ENCODE results near the gene P3H1. TPM values are rescaled to one million over a fixed set of nuclear protein-coding genes. Genes with fewer than 3 reads are reported as not detected.

P3H1 gene, protein sequence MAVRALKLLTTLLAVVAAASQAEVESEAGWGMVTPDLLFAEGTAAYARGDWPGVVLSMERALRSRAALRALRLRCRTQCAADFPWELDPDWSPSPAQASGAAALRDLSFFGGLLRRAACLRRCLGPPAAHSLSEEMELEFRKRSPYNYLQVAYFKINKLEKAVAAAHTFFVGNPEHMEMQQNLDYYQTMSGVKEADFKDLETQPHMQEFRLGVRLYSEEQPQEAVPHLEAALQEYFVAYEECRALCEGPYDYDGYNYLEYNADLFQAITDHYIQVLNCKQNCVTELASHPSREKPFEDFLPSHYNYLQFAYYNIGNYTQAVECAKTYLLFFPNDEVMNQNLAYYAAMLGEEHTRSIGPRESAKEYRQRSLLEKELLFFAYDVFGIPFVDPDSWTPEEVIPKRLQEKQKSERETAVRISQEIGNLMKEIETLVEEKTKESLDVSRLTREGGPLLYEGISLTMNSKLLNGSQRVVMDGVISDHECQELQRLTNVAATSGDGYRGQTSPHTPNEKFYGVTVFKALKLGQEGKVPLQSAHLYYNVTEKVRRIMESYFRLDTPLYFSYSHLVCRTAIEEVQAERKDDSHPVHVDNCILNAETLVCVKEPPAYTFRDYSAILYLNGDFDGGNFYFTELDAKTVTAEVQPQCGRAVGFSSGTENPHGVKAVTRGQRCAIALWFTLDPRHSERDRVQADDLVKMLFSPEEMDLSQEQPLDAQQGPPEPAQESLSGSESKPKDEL
- total RNA-seq (2021; ENCODE audit: unreplicated experiment) (84.8 TPM), Bru-seq, nascent RNA (percentile 61 among the genes with signal in this experiment), BruChase-seq, experiment 1, labeled RNA remaining after a 2-hour chase (percentile 71 among the genes with signal in this experiment), BruChase-seq, experiment 2, labeled RNA remaining after a 6-hour chase (percentile 73 among the genes with signal in this experiment)
- polyA plus RNA-seq (2012; ENCODE audit: insufficient read length): 78.1 TPM
- long read RNA-seq, transcript P3H1-204 (15 exons, 2,705 nt): minor isoform, 23 of 182 reads
- long read RNA-seq, transcript P3H1-207 (14 exons, 2,726 nt): minor isoform, 14 of 182 reads
- long read RNA-seq, transcript P3H1-202 (15 exons, 2,585 nt): major isoform, 104 of 182 reads
- long read RNA-seq, partial matches to known transcripts: 16 of 182 reads
- long read RNA-seq, other reads (novel, unspliced or antisense): 23 of 182 reads

DNA sequence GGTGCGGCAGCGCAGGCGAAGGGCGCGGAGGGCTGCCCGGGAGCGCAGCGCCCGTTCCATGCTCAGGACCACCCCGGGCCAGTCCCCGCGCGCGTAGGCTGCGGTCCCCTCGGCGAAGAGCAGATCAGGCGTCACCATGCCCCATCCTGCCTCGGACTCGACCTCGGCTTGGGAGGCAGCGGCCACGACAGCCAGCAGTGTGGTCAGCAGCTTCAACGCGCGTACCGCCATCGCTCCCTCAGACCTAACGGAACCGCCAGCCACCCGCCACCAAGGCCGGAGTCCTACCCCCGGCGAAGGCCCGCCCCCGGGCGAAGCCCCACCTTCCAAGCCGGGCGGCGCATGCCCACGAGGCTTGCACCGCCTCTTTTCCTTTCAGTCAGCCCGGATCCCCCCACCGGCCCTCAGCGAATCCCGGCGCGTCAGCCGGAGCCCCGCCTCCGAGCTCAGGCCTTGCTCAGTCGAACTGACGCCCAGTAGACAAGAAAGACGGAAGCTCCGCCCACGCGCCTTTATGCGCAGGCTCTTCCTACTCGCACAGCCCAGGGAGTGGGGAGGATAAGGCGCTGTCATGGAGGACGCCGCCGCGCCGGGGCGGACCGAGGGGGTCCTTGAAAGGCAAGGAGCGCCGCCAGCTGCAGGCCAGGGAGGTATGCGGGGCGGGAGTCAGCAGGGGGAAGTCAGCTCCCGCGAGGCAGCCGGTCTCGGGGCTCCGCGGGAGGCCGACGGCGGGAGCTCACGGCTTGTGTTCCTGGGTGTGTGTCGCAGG is at the start of gene P3H1, which contains the start of gene C1orf50:
P3H1 (minus strand) TSS at position 288 of the 769 bp plus-strand sequence; CDS start at position 231, 57 bp downstream.
C1orf50 (plus strand) TSS at position 509 of the 769 bp plus-strand sequence; CDS start at position 572, 63 bp downstream.
- Histone ChIP-seq H3K4me1 (ENCODE audit: control insufficient read depth, insufficient read depth, low read length) (peaks cover 17% of the 10 kb centered on the region), H3K27me3 (ENCODE audit: control insufficient read depth, insufficient read depth, low read length) (no peaks in the 10 kb centered on the region), H3K9me3 (ENCODE audit: control insufficient read depth, insufficient read depth, low read depth, low read length) (no peaks in the 10 kb centered on the region), H3K36me3 (ENCODE audit: control insufficient read depth, insufficient read depth, low read length) (no peaks in the 10 kb centered on the region; the same call in 1 of the 2 replicates), H3K27ac (ENCODE audit: low read length) (peak within 1 kb of the TSS; percentile 88), H3K4me3 (ENCODE audit: low read depth in 2 of 2, low read length in 2 of 2) (peak within 1 kb of the TSS; percentile 90 to 99)
- BruUV-seq (replicated peaks): no TSS peak
- TF ChIP-seq, protein P1, sequence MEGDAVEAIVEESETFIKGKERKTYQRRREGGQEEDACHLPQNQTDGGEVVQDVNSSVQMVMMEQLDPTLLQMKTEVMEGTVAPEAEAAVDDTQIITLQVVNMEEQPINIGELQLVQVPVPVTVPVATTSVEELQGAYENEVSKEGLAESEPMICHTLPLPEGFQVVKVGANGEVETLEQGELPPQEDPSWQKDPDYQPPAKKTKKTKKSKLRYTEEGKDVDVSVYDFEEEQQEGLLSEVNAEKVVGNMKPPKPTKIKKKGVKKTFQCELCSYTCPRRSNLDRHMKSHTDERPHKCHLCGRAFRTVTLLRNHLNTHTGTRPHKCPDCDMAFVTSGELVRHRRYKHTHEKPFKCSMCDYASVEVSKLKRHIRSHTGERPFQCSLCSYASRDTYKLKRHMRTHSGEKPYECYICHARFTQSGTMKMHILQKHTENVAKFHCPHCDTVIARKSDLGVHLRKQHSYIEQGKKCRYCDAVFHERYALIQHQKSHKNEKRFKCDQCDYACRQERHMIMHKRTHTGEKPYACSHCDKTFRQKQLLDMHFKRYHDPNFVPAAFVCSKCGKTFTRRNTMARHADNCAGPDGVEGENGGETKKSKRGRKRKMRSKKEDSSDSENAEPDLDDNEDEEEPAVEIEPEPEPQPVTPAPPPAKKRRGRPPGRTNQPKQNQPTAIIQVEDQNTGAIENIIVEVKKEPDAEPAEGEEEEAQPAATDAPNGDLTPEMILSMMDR (IDR thresholded peaks at IDR 0.05): no peak
- TF ChIP-seq SIN3A (IDR thresholded peaks at IDR 0.05; ENCODE audit: borderline replicate concordance, insufficient read depth, low read depth, low read length): peak; percentile 48; the same call in 1 of the 2 replicates
- TF ChIP-seq, protein P2, sequence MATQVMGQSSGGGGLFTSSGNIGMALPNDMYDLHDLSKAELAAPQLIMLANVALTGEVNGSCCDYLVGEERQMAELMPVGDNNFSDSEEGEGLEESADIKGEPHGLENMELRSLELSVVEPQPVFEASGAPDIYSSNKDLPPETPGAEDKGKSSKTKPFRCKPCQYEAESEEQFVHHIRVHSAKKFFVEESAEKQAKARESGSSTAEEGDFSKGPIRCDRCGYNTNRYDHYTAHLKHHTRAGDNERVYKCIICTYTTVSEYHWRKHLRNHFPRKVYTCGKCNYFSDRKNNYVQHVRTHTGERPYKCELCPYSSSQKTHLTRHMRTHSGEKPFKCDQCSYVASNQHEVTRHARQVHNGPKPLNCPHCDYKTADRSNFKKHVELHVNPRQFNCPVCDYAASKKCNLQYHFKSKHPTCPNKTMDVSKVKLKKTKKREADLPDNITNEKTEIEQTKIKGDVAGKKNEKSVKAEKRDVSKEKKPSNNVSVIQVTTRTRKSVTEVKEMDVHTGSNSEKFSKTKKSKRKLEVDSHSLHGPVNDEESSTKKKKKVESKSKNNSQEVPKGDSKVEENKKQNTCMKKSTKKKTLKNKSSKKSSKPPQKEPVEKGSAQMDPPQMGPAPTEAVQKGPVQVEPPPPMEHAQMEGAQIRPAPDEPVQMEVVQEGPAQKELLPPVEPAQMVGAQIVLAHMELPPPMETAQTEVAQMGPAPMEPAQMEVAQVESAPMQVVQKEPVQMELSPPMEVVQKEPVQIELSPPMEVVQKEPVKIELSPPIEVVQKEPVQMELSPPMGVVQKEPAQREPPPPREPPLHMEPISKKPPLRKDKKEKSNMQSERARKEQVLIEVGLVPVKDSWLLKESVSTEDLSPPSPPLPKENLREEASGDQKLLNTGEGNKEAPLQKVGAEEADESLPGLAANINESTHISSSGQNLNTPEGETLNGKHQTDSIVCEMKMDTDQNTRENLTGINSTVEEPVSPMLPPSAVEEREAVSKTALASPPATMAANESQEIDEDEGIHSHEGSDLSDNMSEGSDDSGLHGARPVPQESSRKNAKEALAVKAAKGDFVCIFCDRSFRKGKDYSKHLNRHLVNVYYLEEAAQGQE (IDR thresholded peaks at IDR 0.05; ENCODE audit: insufficient read depth in 1 of 2, low read depth in 2 of 2, low read length in 1 of 2): no peak
- peak; percentile 87 for TF ChIP-seq POLR2AphosphoS5 (IDR thresholded peaks at IDR 0.05; ENCODE audit: low read depth, low read length)
- in situ Hi-C loops (cut with HindIII; ENCODE audit: low pct_unique_long_range_greater_than_20kb, low sequenced_read_pairs) (no loop called here), intact Hi-C loops (cut with micrococcal nuclease; ENCODE audit: unreplicated experiment) (no loop called here)
- CTCF ChIA-PET: interaction anchor here (0.6 to 1.6 kb wide), 6 partner anchors 11 to 307 kb away, joined by 3 to 4 read pairs (median 3); no protein-coding TSS in a partner anchor
- ATAC-seq: peak; percentile 96
- DNase-seq (ENCODE audit: low read depth, low spot score): peak; percentile 97
- POLR2A ChIA-PET: interaction anchor here (0.6 to 0.7 kb wide), 2 partner anchors 731 to 880 kb away, joined by 3 to 6 read pairs; no protein-coding TSS in a partner anchor
